Liver (tissue), 3 donors: ENCODE results near the gene SV2B.

ENCODE experiments used
- ATF3 ChIP-seq: IDR thresholded peaks from 2 replicates; pipeline ENCODE4 v1.6.1; 2016; ENCODE audit warnings: antibody characterized with exemption
- EGR1 ChIP-seq, 2 donors: IDR thresholded peaks; 2 replicates each; pipeline ENCODE4 v1.6.1; 2016 to 2018; ENCODE audit warnings: antibody characterized with exemption in 2 of 2, low read depth in 2 of 2
- HNF4G ChIP-seq: IDR thresholded peaks from 2 replicates; pipeline ENCODE4 v1.6.1; 2016; ENCODE audit warnings: antibody characterized with exemption
- NR2F2 ChIP-seq: IDR thresholded peaks from 2 replicates; pipeline ENCODE4 v1.6.1; 2016; ENCODE audit warnings: antibody characterized with exemption
- RAD21 ChIP-seq, 2 donors: IDR thresholded peaks; 2 replicates each; pipeline ENCODE4 v1.6.1; 2016; ENCODE audit warnings: antibody characterized with exemption in 2 of 2, mild to moderate bottlenecking in 2 of 2
- RXRA ChIP-seq, 2 donors: IDR thresholded peaks; 2 replicates each; pipeline ENCODE4 v1.6.1; 2017 to 2018; ENCODE audit warnings: antibody characterized with exemption in 2 of 2, mild to moderate bottlenecking in 1 of 2
- SP1 ChIP-seq: IDR thresholded peaks from 2 replicates; pipeline ENCODE4 v1.6.1; 2018; ENCODE audit warnings: antibody characterized with exemption, mild to moderate bottlenecking
- TAF1 ChIP-seq: conservative IDR thresholded peaks from 2 replicates; pipeline ENCODE4 v1.6.1; 2016; ENCODE audit warnings: antibody characterized with exemption, mild to moderate bottlenecking
- YY1 ChIP-seq: IDR thresholded peaks from 2 replicates; pipeline ENCODE4 v1.6.1; 2016; ENCODE audit warnings: antibody characterized with exemption, mild to moderate bottlenecking
- ZBTB33 ChIP-seq: IDR thresholded peaks from 2 replicates; pipeline ENCODE4 v1.6.1; 2016; ENCODE audit warnings: antibody characterized with exemption
- TF ChIP-seq, protein P1 (sequence below): fragments of 150-350 bp; IDR thresholded peaks from 2 replicates; pipeline ENCODE4 v1.5.1; 2017; ENCODE audit warnings: improper control_type of control experiment, low read depth, low read length; ENCODE audit not compliant: missing input control
- TF ChIP-seq, protein P2 (sequence below): IDR thresholded peaks from 2 replicates; pipeline ENCODE4 v1.6.1; 2016; ENCODE audit warnings: antibody characterized with exemption, mild to moderate bottlenecking
- TF ChIP-seq, protein P3 (sequence below): IDR thresholded peaks from 2 replicates; pipeline ENCODE4 v1.6.1; 2016; ENCODE audit warnings: antibody characterized with exemption
- donor health status: healthy.
- donor health status: healthy.

DNA sequence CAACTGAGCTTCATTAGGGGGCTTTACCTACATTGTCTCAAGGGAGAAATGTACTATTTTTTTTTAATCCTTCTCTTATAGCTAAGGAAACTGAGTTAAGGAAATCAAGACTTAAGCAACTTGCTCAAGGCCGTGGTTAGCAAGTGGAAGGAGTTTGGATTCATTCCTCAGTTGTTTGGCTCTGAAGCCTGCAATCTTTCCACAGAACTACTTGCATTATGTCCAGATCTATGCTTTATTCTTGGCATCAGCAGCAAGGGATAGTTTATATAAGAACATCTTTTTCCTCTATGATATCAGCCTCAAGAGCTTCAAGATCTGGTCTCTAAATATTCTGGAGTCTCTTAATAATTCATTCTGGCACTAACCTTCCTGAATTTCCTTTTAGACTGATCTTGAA is 182.4 kb downstream of the SV2B start:
- TF ChIP-seq RAD21 (IDR thresholded peaks at IDR 0.05), result no peak
- TF ChIP-seq, protein P1, sequence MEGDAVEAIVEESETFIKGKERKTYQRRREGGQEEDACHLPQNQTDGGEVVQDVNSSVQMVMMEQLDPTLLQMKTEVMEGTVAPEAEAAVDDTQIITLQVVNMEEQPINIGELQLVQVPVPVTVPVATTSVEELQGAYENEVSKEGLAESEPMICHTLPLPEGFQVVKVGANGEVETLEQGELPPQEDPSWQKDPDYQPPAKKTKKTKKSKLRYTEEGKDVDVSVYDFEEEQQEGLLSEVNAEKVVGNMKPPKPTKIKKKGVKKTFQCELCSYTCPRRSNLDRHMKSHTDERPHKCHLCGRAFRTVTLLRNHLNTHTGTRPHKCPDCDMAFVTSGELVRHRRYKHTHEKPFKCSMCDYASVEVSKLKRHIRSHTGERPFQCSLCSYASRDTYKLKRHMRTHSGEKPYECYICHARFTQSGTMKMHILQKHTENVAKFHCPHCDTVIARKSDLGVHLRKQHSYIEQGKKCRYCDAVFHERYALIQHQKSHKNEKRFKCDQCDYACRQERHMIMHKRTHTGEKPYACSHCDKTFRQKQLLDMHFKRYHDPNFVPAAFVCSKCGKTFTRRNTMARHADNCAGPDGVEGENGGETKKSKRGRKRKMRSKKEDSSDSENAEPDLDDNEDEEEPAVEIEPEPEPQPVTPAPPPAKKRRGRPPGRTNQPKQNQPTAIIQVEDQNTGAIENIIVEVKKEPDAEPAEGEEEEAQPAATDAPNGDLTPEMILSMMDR, result no peak
- TF ChIP-seq YY1, result no peak
- no peak for TF ChIP-seq TAF1
- TF ChIP-seq HNF4G, result no peak
- TF ChIP-seq, protein P2, sequence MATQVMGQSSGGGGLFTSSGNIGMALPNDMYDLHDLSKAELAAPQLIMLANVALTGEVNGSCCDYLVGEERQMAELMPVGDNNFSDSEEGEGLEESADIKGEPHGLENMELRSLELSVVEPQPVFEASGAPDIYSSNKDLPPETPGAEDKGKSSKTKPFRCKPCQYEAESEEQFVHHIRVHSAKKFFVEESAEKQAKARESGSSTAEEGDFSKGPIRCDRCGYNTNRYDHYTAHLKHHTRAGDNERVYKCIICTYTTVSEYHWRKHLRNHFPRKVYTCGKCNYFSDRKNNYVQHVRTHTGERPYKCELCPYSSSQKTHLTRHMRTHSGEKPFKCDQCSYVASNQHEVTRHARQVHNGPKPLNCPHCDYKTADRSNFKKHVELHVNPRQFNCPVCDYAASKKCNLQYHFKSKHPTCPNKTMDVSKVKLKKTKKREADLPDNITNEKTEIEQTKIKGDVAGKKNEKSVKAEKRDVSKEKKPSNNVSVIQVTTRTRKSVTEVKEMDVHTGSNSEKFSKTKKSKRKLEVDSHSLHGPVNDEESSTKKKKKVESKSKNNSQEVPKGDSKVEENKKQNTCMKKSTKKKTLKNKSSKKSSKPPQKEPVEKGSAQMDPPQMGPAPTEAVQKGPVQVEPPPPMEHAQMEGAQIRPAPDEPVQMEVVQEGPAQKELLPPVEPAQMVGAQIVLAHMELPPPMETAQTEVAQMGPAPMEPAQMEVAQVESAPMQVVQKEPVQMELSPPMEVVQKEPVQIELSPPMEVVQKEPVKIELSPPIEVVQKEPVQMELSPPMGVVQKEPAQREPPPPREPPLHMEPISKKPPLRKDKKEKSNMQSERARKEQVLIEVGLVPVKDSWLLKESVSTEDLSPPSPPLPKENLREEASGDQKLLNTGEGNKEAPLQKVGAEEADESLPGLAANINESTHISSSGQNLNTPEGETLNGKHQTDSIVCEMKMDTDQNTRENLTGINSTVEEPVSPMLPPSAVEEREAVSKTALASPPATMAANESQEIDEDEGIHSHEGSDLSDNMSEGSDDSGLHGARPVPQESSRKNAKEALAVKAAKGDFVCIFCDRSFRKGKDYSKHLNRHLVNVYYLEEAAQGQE, result no peak
- no peak for TF ChIP-seq EGR1 (IDR thresholded peaks at IDR 0.05; ENCODE audit: low read depth in 2 of 2)
- TF ChIP-seq ATF3, result no peak
- no peak for TF ChIP-seq NR2F2
- no peak for TF ChIP-seq ZBTB33
- TF ChIP-seq RXRA (IDR thresholded peaks at IDR 0.05), result no peak
- TF ChIP-seq SP1, result no peak
- TF ChIP-seq, protein P3, sequence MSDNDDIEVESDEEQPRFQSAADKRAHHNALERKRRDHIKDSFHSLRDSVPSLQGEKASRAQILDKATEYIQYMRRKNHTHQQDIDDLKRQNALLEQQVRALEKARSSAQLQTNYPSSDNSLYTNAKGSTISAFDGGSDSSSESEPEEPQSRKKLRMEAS, result no peak
